SK-N-SH treated with all-trans-retinoic acid at 6 μM for 48 hours (cell line): ENCODE results near the gene SLC22A9.

Experiments
- ATAC-seq: fragments of 200-7000 bp; cut with Tn5 transposase; 3 replicates; pipeline ENCODE4 v1.9.1; 2020; ENCODE audit warnings: mild to moderate bottlenecking, moderate library complexity
- ARNTL ChIP-seq: fragments of 450-650 bp; formaldehyde crosslinking; IDR thresholded peaks from 2 replicates; pipeline ENCODE4 v1.5.0; 2020; ENCODE audit warnings: low read depth, mild to moderate bottlenecking, moderate library complexity, borderline replicate concordance
- BACH2 ChIP-seq: fragments of 250-450 bp; sonication (Bioruptor Pico); IDR thresholded peaks from 2 replicates; pipeline ENCODE4 v1.9.0; 2021; ENCODE audit warnings: mild to moderate bottlenecking, borderline replicate concordance
- CSDC2 ChIP-seq: fragments of 250-450 bp; sonication (Bioruptor Pico); IDR thresholded peaks from 2 replicates; pipeline ENCODE4 v1.5.0; 2020; ENCODE audit warnings: mild to moderate bottlenecking, moderate library complexity
- ESRRG ChIP-seq: fragments of 250-450 bp; sonication (Bioruptor Pico); IDR thresholded peaks from 2 replicates; pipeline ENCODE4 v1.6.1; 2021; ENCODE audit warnings: mild to moderate bottlenecking
- GLIS3 ChIP-seq: fragments of 250-450 bp; sonication (Bioruptor Pico); IDR thresholded peaks from 2 replicates; pipeline ENCODE4 v1.5.0; 2020; ENCODE audit warnings: mild to moderate bottlenecking, moderate library complexity
- ISL1 ChIP-seq: fragments of 250-450 bp; sonication (Bioruptor Pico); IDR thresholded peaks from 2 replicates; pipeline ENCODE4 v2.1.2; 2022; ENCODE audit warnings: mild to moderate bottlenecking, moderate library complexity
- OSR1 ChIP-seq: fragments of 250-450 bp; sonication (Bioruptor Pico); IDR thresholded peaks from 2 replicates; pipeline ENCODE4 v1.8.0; 2022; ENCODE audit warnings: moderate library complexity, mild to moderate bottlenecking, inconsistent platforms
- POU6F1 ChIP-seq: fragments of 250-450 bp; sonication (Bioruptor Pico); IDR thresholded peaks from 2 replicates; pipeline ENCODE4 v1.8.0; 2021; ENCODE audit warnings: low read depth, mild to moderate bottlenecking, moderate library complexity, borderline replicate concordance
- PPARA ChIP-seq: fragments of 250-450 bp; sonication (Bioruptor Pico); IDR thresholded peaks from 2 replicates; pipeline ENCODE4 v1.5.0; 2020; ENCODE audit warnings: mild to moderate bottlenecking, borderline replicate concordance
- RARB ChIP-seq: fragments of 250-450 bp; sonication (Bioruptor Pico); IDR thresholded peaks from 2 replicates; pipeline ENCODE4 v1.8.0; 2021; ENCODE audit warnings: mild to moderate bottlenecking, moderate library complexity
- TCF4 ChIP-seq: fragments of 250-450 bp; sonication (Bioruptor Pico); IDR thresholded peaks from 2 replicates; pipeline ENCODE4 v1.8.0; 2021; ENCODE audit warnings: mild to moderate bottlenecking, moderate library complexity, borderline replicate concordance
- TOX ChIP-seq: fragments of 250-450 bp; sonication (Bioruptor Pico); IDR thresholded peaks from 2 replicates; pipeline ENCODE4 v1.8.0; 2021; ENCODE audit warnings: mild to moderate bottlenecking, moderate library complexity, borderline replicate concordance
- ZC3H10 ChIP-seq: fragments of 250-450 bp; sonication (Bioruptor Pico); IDR thresholded peaks from 2 replicates; pipeline ENCODE4 v1.5.1; 2021; ENCODE audit warnings: mild to moderate bottlenecking, moderate library complexity
- ZFP30 ChIP-seq: fragments of 450-650 bp; formaldehyde crosslinking; IDR thresholded peaks from 2 replicates; pipeline ENCODE4 v1.5.0; 2022; ENCODE audit warnings: mild to moderate bottlenecking, moderate library complexity
- ZNF565 ChIP-seq: fragments of 450-650 bp; formaldehyde crosslinking; conservative IDR thresholded peaks from 2 replicates; pipeline ENCODE4 v1.5.0; 2020; ENCODE audit warnings: low read depth, mild to moderate bottlenecking, moderate library complexity
- TF ChIP-seq, protein P1 (sequence below): fragments of 250-450 bp; sonication (Bioruptor Pico); IDR thresholded peaks from 2 replicates; pipeline ENCODE4 v1.8.0; 2020; ENCODE audit warnings: mild to moderate bottlenecking, moderate library complexity, borderline replicate concordance
- TF ChIP-seq, protein P2 (sequence below): fragments of 250-450 bp; sonication (Bioruptor Pico); IDR thresholded peaks from 2 replicates; pipeline ENCODE4 v1.5.1; 2020; ENCODE audit warnings: low read depth, mild to moderate bottlenecking, moderate library complexity
- TF ChIP-seq, protein P3 (sequence below): fragments of 250-450 bp; sonication (Bioruptor Pico); IDR thresholded peaks from 2 replicates; pipeline ENCODE4 v1.5.0; 2020; ENCODE audit warnings: mild to moderate bottlenecking, moderate library complexity

The SLC22A9 gene

GRCh38 chr11:63343130-63343529, 26.5 kb upstream of the SLC22A9 start:
- no peak for ATAC-seq
- no peak for TF ChIP-seq ZFP30 (CRISPR knock-in tag)

DNA sequence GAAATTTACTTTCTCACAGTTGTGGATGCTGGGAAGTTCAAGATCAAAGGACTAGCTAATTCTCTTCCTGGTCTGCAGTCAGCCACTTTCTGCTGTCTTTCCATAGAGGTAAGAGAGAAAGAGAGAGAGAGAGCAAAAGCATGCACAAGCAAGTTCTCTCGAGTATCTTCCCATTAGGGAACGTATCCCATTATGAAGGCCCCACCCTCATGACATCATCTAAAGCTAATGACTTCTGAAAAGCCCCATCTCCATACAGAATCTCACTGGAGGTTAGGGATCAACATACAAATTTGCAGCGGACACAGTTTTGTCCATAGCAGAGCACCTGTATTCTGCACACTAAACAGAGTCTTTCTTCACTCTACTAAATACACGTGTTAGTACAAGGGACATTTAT, 17.4 kb upstream of the SLC22A9 start:
- no peak for TF ChIP-seq GLIS3 (CRISPR knock-in tag)
- no peak for ATAC-seq

GRCh38 chr11:63362196-63362793, 7.3 kb upstream of the SLC22A9 start:
- TF ChIP-seq, protein P1, sequence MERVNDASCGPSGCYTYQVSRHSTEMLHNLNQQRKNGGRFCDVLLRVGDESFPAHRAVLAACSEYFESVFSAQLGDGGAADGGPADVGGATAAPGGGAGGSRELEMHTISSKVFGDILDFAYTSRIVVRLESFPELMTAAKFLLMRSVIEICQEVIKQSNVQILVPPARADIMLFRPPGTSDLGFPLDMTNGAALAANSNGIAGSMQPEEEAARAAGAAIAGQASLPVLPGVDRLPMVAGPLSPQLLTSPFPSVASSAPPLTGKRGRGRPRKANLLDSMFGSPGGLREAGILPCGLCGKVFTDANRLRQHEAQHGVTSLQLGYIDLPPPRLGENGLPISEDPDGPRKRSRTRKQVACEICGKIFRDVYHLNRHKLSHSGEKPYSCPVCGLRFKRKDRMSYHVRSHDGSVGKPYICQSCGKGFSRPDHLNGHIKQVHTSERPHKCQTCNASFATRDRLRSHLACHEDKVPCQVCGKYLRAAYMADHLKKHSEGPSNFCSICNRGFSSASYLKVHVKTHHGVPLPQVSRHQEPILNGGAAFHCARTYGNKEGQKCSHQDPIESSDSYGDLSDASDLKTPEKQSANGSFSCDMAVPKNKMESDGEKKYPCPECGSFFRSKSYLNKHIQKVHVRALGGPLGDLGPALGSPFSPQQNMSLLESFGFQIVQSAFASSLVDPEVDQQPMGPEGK, result no peak
- no peak for TF ChIP-seq OSR1
- TF ChIP-seq PPARA (CRISPR knock-in tag), result no peak
- TF ChIP-seq POU6F1, result no peak
- ATAC-seq, result no peak

- TF ChIP-seq OSR1 (no peak), POU6F1 (no peak), BACH2 (CRISPR knock-in tag) (no peak), PPARA (CRISPR knock-in tag) (no peak), ARNTL (CRISPR knock-in tag) (no peak), RARB (CRISPR knock-in tag) (no peak), ZFP30 (CRISPR knock-in tag) (no peak), CSDC2 (CRISPR knock-in tag) (no peak), ZNF565 (CRISPR knock-in tag) (no peak), ESRRG (CRISPR knock-in tag) (no peak), TOX (CRISPR knock-in tag) (no peak), TCF4 (CRISPR knock-in tag) (no peak), ISL1 (no peak), ZC3H10 (CRISPR knock-in tag) (no peak)
- TF ChIP-seq, protein P1, result no peak
- TF ChIP-seq, protein P2, sequence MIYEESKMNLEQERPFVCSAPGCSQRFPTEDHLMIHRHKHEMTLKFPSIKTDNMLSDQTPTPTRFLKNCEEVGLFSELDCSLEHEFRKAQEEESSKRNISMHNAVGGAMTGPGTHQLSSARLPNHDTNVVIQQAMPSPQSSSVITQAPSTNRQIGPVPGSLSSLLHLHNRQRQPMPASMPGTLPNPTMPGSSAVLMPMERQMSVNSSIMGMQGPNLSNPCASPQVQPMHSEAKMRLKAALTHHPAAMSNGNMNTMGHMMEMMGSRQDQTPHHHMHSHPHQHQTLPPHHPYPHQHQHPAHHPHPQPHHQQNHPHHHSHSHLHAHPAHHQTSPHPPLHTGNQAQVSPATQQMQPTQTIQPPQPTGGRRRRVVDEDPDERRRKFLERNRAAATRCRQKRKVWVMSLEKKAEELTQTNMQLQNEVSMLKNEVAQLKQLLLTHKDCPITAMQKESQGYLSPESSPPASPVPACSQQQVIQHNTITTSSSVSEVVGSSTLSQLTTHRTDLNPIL (CRISPR knock-in tag), result no peak
- TF ChIP-seq, protein P3, sequence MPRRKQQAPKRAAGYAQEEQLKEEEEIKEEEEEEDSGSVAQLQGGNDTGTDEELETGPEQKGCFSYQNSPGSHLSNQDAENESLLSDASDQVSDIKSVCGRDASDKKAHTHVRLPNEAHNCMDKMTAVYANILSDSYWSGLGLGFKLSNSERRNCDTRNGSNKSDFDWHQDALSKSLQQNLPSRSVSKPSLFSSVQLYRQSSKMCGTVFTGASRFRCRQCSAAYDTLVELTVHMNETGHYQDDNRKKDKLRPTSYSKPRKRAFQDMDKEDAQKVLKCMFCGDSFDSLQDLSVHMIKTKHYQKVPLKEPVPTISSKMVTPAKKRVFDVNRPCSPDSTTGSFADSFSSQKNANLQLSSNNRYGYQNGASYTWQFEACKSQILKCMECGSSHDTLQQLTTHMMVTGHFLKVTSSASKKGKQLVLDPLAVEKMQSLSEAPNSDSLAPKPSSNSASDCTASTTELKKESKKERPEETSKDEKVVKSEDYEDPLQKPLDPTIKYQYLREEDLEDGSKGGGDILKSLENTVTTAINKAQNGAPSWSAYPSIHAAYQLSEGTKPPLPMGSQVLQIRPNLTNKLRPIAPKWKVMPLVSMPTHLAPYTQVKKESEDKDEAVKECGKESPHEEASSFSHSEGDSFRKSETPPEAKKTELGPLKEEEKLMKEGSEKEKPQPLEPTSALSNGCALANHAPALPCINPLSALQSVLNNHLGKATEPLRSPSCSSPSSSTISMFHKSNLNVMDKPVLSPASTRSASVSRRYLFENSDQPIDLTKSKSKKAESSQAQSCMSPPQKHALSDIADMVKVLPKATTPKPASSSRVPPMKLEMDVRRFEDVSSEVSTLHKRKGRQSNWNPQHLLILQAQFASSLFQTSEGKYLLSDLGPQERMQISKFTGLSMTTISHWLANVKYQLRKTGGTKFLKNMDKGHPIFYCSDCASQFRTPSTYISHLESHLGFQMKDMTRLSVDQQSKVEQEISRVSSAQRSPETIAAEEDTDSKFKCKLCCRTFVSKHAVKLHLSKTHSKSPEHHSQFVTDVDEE (CRISPR knock-in tag), result no peak
- no peak for ATAC-seq
Measured at GRCh38 chr11:63369971-63370588, 495 bp downstream of the SLC22A9 start.
